Measurements from ENCODE around the gene RNF225.
A peak's percentile ranks its signal among the peaks of the same experiment; 100 is the strongest.

Gene RNF225

GRCh38 chr19:58387338-58388174, 7.9 kb upstream of the RNF225 start:
- POLR2A ChIA-PET (ENCODE audit: low non-redundant PET): interaction anchor here (0.6 kb wide), 1 partner anchor 15 kb away, joined by 8 read pairs; no protein-coding TSS in a partner anchor
- H3K27ac ChIP-seq: peak overlapping the region; percentile 98
- CTCF ChIA-PET: interaction anchor here (0.7 kb wide), 1 partner anchor 20 kb away, joined by 4 read pairs; no protein-coding TSS in a partner anchor
- DNase-seq (ENCODE audit: low spot score): no peak
- no peak for TF ChIP-seq CTCF (conservative IDR thresholded peaks at IDR 0.05; ENCODE audit: low read depth)

- no peak for TF ChIP-seq CTCF (conservative IDR thresholded peaks at IDR 0.05; ENCODE audit: low read depth)
- ChIA-PET CTCF (no interaction called here), POLR2A (ENCODE audit: low non-redundant PET) (interaction anchor here (0.6 kb wide), 1 partner anchor 14 kb away, joined by 8 read pairs; no protein-coding TSS in a partner anchor)
- H3K27ac ChIP-seq: peak overlapping the region; percentile 98
- DNase-seq (ENCODE audit: low spot score): no peak
Measured at GRCh38 chr19:58388175-58388526, 7.3 kb upstream of the RNF225 start.

DNA sequence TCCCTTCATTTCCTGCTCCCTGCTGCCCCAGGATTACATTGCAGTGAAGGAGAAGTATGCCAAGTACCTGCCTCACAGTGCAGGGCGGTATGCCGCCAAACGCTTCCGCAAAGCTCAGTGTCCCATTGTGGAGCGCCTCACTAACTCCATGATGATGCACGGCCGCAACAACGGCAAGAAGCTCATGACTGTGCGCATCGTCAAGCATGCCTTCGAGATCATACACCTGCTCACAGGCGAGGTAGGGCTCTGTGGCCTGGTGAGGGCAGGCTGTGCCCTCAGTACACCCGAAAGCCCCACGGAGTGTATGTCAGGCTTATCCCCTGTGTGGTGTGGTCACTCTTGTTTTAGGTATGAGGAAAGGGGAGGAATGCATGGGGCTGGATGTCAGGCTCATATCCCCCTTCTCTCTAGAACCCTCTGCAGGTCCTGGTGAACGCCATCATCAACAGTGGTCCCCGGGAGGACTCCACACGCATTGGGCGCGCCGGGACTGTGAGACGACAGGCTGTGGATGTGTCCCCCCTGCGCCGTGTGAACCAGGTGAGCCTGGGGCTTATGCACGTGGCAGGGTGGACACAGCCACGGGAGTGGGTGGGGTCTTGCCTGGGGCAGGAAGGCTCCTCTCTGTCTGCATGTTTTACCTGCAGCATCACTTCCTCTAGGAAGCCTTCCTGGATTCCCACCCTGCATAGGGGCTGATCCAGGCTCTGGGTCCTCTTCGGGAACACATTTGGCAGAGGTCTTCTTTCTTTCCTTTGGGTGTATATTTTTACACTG, 2.3 kb upstream of the RNF225 start:
- no peak for TF ChIP-seq CTCF (conservative IDR thresholded peaks at IDR 0.05; ENCODE audit: low read depth)
- peak overlapping the region; percentile 30 for H3K27ac ChIP-seq
- DNase-seq (ENCODE audit: low spot score): no peak
- POLR2A ChIA-PET (ENCODE audit: low non-redundant PET): no interaction called here
- CTCF ChIA-PET: no interaction called here

DNA sequence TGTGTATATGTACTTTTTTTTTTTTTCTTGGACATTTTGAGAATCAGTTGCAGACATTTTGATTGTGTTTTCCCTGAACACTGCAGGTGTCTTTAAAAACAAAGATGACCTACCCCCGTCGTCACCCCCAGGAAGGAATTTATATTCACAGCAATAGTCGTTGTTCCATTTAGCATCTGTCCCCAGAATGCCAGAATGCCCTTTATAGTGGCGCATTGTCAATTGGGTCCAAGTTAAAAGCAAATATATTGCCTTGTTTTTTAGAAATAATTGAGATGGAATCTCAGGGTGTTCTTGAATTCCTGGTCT, 1.8 kb upstream of the RNF225 start:
- peak overlapping the region; percentile 76 for H3K27ac ChIP-seq
- ChIA-PET POLR2A (ENCODE audit: low non-redundant PET) (no interaction called here), CTCF (no interaction called here)
- no peak for TF ChIP-seq CTCF (conservative IDR thresholded peaks at IDR 0.05; ENCODE audit: low read depth)
- DNase-seq (ENCODE audit: low spot score): no peak

- POLR2A ChIA-PET (ENCODE audit: low non-redundant PET): interaction anchor here (0.5 to 0.6 kb wide), 3 partner anchors 125 to 462 kb away, joined by 3 to 6 read pairs (median 3); partner anchors contain the start of gene ZBTB45
- DNase-seq (ENCODE audit: low spot score): peak; percentile 55
- TF ChIP-seq CTCF (conservative IDR thresholded peaks at IDR 0.05; ENCODE audit: low read depth): no peak
- CTCF ChIA-PET: no interaction called here
- H3K27ac ChIP-seq: peak overlapping the region; percentile 76
Measured at GRCh38 chr19:58394821-58395219, 636 bp upstream of the RNF225 start.

- POLR2A ChIA-PET (ENCODE audit: low non-redundant PET): interaction anchor here (1.0 kb wide), 1 partner anchor 14 kb away, joined by 7 read pairs; no protein-coding TSS in a partner anchor
- no peak for TF ChIP-seq CTCF (conservative IDR thresholded peaks at IDR 0.05; ENCODE audit: low read depth)
- no peak for DNase-seq (ENCODE audit: low spot score)
- CTCF ChIA-PET: no interaction called here
- peak overlapping the region; percentile 76 for H3K27ac ChIP-seq
Measured at GRCh38 chr19:58395979-58396627, 647 bp downstream of the RNF225 start.
